GM18867 (cell line): ENCODE measurements around the gene GAREM2.

ENCODE experiments used
- ATAC-seq: cut with Tn5 transposase; IDR thresholded peaks from one replicate; pipeline ENCODE4 v1.9.1; 2021; ENCODE audit warnings: mild to moderate bottlenecking, moderate library complexity; ENCODE audit not compliant: unreplicated experiment

GAREM2 gene

GRCh38 chr2:26224095-26224494 lies 51.2 kb downstream of the GAREM2 start:
- ATAC-seq, result no peak

GRCh38 chr2:26229595-26229994 lies 56.7 kb downstream of the GAREM2 start:
- ATAC-seq, result no peak

GRCh38 chr2:26230806-26231205 lies 57.9 kb downstream of the GAREM2 start:
- ATAC-seq, result no peak

- no peak for ATAC-seq
Measured at GRCh38 chr2:26235089-26235488, 62.2 kb downstream of the GAREM2 start.

- ATAC-seq, result no peak
Measured at GRCh38 chr2:26237868-26238267, 65.0 kb downstream of the GAREM2 start.

GRCh38 chr2:26238311-26238958 lies 65.5 kb downstream of the GAREM2 start:
- no peak for ATAC-seq
